Right kidney (tissue), 1 donor: ENCODE results near the gene AGPAT1.
"Not testable (repeated sequence)": the region's sequence is repeated elsewhere in the genome, so short reads cannot be mapped to it uniquely, and the experiment has no call there.

Experiments used
- DNase-seq: peaks from one replicate; pipeline ENCODE4 v3.0.0-alpha.2; 2016

Gene AGPAT1

GRCh38 chr6:32187009-32187709 lies 11.3 kb upstream of the AGPAT1 start:
- DNase-seq, result no peak

GRCh38 chr6:32186151-32186840 lies 10.4 kb upstream of the AGPAT1 start:
- DNase-seq, result not testable (repeated sequence)

DNA sequence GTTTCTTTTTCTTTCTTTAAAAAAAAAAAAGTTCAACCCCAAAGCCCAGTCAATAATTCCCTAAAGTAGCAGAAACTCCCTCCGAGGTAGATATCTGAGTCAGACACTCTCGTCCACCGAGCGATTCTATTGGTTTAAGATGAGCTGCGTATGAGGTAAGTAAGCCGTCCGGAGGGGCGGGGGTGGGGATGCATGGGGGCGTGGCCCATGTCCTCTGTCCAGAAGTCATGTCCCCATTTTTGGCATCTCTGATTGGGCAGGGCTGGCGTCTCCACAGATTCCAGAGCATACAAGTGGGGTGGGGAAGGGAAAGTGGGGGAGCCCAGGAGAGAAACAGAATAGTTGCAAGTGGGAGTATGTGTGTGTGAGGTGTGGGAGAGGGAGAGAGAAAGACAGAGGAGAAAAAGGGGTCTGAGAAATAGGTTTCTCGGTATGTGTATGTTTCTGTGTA lies 9.8 kb upstream of the AGPAT1 start:
- DNase-seq, result not testable (repeated sequence)

DNA sequence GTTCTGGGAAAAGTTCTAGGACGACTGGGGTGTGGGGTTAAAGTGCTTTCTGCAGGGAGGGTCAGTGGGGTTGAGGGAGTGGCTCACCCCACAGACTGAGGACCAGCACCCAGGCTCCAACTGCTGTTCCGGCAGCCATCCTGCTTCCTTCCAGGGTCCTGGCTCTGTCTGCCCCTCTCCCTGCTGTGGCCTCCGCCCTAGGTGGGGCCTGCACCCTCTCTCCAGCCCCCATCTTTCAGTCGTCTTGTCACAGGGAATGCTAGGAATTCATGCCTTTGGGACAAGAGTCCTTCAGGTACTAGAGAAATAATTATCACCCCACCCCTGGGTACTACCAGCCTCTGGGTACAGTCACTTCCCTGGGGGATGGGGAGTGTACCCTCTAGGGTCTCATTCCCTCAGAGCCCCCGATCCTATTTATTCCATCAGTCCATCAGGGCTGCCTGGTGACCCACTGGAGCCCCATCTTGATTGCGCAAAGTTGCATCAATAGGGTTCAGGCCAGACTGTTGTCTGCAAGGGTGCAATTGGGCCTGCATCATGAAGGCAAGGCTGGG lies 8.3 kb upstream of the AGPAT1 start, which contains the start of gene AGER:
AGER (minus strand) TSS at position 170 of the 557 bp plus-strand sequence; CDS start at position 139, 31 bp downstream.
- no peak for DNase-seq

DNA sequence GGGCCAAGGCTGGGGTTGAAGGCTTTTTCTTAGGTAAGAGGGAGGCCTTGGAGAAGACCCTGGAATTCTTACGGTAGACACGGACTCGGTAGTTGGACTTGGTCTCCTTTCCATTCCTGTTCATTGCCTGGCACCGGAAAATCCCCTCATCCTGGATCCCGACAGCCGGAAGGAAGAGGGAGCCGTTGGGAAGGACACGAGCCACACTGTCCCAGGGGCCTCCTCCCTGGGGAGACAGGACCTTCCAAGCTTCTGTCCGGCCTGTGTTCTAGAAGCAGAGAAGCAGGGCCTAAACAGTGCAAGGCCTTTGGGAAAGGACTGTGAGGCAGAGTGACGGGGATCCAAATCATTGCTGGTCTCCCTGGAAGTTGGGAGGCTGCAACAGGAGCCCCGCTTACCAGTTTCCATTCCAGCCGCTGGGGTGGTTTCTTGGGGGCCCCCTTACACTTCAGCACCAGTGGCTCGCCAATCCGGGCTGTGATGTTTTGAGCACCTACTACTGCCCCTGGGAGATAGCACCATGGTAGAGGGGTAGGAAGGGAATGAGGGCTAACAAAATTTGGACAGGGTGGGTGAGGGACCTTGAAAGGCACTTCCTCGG lies 7.7 kb upstream of the AGPAT1 start:
- no peak for DNase-seq

DNA sequence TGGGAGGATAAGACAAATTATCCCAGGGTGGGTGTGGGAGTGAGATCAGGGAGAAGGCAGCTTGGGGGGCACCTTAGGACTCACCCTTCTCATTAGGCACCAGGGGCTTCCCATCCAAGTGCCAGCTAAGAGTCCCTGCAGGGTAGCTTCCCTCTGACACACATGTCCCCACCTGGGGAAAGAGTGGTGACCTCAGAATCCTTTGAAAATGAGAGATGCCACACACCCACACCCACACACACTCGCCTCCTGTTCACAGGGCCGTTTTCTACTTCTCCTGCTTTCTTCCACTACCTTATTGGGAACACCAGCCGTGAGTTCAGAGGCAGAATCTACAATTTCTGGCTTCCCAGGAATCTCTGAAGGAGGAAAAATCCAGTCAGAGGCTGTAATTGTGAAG lies 7.1 kb upstream of the AGPAT1 start:
- no peak for DNase-seq

GRCh38 chr6:32182555-32182981 lies 6.7 kb upstream of the AGPAT1 start:
- DNase-seq, result no peak

- no peak for DNase-seq
Observed at GRCh38 chr6:32181915-32182529, 6.1 kb upstream of the AGPAT1 start.

DNA sequence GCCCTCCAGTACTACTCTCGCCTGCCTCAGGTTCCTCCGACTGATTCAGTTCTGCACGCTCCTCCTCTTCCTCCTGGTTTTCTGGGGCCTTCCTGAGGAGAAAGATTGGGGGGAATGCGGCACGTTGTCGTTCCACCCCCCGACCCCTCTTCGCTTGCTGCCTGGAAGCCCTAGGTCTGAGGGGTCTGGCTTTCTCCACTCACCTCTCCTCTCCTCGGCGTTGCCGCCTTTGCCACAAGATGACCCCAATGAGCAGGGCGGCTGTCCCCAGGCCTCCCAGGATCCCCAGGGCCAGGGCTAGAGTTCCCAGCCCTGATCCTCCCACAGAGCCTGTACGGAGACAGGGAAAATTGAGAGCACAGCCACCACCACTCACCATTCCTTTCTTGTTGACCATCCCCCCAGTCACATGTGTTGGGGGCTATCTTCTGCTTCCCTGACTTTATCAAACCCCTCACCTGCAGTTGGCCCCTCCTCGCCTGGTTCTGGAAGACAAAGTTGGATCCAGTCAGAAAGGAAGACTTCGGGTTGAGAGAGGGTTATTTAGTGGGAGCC lies 5.3 kb upstream of the AGPAT1 start:
- DNase-seq, result no peak

- no peak for DNase-seq
Observed at GRCh38 chr6:32179766-32180405, 4.0 kb upstream of the AGPAT1 start.

DNA sequence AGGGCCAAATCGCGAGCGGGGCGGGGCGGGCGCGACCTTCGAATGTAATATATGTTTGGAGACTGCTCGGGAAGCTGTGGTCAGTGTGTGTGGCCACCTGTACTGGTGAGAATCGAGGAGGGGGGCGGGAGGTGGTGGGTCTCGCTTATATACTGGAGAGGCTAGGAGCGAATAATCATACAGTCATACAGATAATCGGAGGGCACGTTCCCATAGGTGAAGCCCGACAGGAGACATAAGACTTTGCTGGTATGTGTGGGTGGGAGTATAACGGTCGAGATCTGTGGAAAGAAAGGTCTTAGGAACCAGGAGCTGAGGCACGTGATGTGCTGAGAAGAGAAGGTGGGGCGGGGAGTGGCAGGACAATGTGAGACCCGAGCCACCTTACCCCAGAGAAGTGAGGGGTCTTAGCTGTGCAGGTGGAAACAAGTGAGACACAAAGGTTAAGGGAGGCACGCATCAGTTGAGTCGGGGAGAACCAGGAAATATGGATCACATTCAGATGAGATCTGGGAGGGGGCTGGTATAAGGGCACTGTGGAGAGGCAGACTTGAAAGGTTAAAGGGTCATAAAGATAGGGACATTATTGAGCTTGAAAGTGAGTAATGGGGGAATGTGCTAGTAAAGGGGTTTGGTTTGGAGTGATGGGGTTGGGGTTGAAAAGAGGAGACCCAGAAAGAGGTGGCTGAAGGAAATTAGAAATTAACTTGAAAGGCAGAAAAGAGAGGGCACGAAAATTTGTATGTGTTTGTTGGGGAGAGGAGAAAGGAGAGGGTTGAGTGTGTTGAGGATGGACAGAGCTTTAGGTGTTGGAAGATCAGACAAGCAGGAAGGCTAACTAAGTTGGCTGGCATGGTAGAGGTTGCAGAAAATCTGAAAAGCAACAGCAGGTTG lies 2.9 kb upstream of the AGPAT1 start:
- DNase-seq, result peak; percentile 67

DNA sequence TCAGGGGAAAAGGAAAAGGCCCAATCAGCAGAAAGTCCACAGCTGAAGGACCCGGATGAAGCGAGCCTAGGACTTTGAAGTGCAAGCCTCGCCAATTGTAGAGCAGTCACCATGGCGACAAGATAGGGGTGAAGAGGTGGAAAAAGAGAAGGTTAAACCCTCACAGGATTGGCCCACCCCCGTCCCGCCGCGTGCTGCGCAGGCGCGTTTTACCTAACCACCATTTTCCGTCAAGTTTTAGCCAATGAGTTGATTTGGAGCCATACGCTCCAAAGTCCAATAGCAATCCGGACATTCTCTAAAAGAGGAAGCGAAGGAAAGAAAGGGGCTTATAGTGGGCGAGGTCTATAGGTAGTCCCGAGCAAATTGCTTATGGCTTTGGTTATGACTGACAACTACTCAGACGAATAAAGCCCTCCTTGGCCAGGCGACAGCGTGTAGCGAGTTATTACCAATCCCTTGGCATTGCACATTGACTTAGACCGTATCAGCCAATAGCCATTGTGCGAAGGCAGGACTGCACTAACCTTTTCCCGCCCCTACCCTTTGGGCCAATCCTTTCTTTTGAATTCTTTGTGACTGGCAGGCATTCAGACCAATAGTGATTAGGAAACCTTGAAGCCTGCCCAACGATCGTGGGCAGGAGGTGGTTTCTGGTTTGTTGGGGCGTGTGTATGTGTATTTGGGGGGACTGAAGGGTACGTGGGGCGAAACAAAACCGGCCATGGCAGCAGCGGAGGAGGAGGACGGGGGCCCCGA lies 2.1 kb upstream of the AGPAT1 start, which contains the start of gene RNF5:
RNF5 (plus strand) TSS at position 618 of the 759 bp plus-strand sequence; CDS start at position 725, 107 bp downstream.
- DNase-seq, result no peak

DNA sequence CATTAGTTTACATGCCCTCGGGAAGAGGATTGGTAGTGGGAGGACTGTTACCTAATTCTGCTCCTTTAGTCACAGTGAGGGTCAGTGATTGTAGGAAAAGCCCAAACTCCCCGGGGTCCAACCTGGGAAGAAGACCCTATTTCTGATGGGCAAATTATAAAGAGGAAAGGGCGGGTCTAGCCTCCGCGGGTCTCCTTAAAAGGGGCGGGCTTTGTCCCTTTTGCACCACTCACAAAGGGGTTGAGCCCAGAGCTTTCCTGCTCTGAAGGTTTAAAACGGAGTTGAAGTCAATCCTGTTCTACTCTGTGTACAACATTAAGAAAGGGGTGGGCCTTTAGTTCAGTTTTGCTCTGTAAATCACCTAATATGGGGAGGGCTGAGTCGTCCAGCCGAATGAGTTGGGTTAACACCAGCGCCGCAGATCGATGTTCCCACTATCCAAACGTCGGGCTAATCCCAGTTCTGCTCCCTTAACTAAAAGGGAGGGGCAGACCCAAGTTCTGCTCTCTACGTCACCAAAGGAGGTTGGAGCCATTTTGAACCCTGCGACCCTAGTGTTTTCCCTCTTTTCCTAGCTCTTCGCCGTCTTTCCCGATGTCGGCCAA lies 1.4 kb upstream of the AGPAT1 start:
- peak; percentile 90 for DNase-seq

DNA sequence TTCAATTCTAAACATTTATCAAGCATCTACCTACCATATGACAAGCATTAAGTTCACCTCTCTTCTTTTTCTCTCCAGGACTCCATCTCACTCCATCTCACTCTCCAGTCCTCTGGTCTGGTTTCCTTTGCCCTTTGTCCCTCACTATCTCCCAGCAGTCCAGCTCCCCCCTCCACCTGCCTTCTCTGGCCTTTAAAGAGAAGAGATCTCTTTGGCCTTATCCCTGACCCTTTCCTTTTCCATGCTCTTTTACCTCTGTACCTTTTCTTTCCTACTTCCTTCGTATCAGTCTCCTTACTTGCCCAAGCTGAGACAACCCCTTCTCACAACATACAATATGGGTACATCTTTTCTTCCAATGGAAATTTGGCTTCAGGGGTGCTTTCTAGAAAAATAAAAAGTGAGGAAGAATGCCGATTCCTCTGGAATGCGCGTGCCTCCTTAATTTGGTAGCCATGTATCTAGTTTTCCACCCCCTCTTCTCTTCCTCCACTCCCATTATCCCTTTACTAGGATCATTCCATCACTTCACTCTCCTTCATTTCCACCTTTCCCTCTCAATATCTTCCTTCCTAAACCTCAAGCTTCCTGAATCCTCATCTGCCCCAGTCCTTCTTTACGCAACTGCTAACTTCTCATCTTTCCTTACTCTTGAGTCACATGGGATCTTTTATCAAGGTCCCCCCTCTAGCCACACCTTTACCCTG lies 745 bp upstream of the AGPAT1 start:
- DNase-seq, result peak; percentile 40

DNA sequence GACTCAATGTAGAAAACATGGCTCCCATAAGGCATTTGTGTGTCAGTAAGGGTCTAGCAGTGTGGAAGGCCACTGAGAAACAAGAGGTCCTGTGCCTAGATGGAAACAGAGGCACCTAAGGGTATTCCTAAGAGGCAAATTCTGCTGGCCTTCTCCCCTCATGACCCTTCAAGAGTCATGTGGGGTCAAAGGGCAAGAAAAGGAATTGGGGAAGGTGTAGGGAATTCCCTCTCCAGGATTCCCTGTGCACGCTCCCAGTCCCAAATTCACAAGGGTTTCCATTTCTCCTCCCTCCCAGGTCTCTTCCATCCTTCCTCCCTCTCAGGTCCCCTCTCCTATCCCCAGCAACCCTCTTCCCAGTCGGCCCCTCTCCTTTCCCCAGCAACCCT lies 568 bp downstream of the AGPAT1 start:
- no peak for DNase-seq

DNA sequence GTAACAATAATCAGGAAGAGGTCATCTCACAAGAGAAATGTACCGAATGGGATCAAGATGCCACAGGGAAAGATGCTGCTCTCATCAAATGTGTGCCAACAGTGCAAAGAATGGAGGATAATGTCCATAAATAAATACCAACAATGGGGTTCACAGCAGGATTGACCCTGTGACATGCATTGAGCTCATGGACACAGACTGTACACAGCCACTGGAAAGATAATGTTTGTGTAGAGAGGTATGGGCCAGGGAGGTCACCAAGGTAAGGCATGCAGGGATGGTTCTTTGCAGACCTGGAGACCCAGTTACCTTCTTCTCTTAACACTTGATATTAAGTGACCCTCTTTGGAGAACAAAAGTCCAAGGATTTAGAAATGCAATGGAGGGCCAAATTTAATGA lies 1.5 kb downstream of the AGPAT1 start:
- DNase-seq, result no peak

GRCh38 chr6:32173051-32173727 lies 2.7 kb downstream of the AGPAT1 start:
- DNase-seq, result no peak

DNA sequence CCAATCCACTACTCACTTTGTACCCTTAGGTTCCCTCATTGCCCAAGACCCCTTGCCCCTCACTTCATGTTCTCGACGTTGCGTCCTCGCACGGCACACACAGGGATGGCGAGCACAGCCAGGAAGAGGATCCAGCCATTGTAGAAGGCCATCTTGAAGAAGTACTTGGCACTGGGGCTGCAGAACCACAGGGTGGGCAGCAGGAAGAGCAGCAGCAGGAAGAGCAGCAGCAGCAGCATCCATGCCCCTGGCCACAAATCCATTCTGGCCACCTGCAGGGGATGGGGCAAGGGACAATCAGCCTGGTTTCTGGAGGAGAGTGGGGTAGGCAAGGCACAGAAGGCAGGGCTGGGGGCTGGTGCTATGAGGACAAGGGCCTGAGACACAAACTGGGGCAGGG lies 4.7 kb downstream of the AGPAT1 start:
- no peak for DNase-seq
